SK-N-SH (cell line): ENCODE measurements around the gene AARS2. TPM values are rescaled to one million over a fixed set of nuclear protein-coding genes. Genes with fewer than 3 reads are reported as not detected.

Source experiments
- CTCF ChIA-PET: fragments of 300-600, 350-600 bp; formaldehyde crosslinking; extraction: SDS; loops from one replicate; lab custom pipeline; 2021; lab: Yijun Ruan, JAX
- POLR2A ChIA-PET: fragments of 350-600 bp; sonication (Branson Sonifier 250); formaldehyde crosslinking; extraction: SDS; loops from one replicate; lab custom pipeline; 2020; ENCODE audit warnings: antibody characterized with exemption, inconsistent platforms; lab: Yijun Ruan, JAX
- DNase-seq: peaks from one replicate; pipeline ENCODE4 v3.0.0; 2012
- H2AFZ ChIP-seq: fragments of 200-600 bp; sonication (generic); 2 replicates; pipeline ENCODE4 v1.8.1; 2016; ENCODE audit warnings: antibody characterized with exemption, mild to moderate bottlenecking, low read depth
- H3F3A ChIP-seq: fragments of 200-600 bp; sonication (generic); replicated peaks from 2 replicates; pipeline ENCODE3; 2016; ENCODE audit warnings: antibody characterized with exemption, mild to moderate bottlenecking; ENCODE audit not compliant: insufficient read depth
- H3K27ac ChIP-seq, 2 experiments: fragments of 200-500 bp in 1 of 2; fragments of 200-600 bp in 1 of 2; sonication (Bioruptor generic) in 1 of 2; sonication (generic), shearing (Covaris generic) in 1 of 2; 2 replicates each; pipeline versions ENCODE4 v1.5.1 to v1.6.1; 2014 to 2016; ENCODE audit warnings: low read depth in 2 of 2, inconsistent platforms in 1 of 2, low read length in 1 of 2, mild to moderate bottlenecking in 1 of 2, mixed read lengths in 1 of 2
- H3K27me3 ChIP-seq: fragments of 200-600 bp; sonication (generic), shearing (Covaris generic); 2 replicates; pipeline ENCODE4 v1.6.1; 2016; ENCODE audit warnings: mixed run types; ENCODE audit not compliant: insufficient read depth
- H3K36me3 ChIP-seq, 2 experiments: fragments of 200-500 bp in 1 of 2; fragments of 200-600 bp in 1 of 2; sonication (Bioruptor generic) in 1 of 2; sonication (generic) in 1 of 2; replicated peaks in 1 of 2; 2 replicates each; pipeline versions ENCODE3 to v1.5.1; 2014 to 2016; ENCODE audit warnings: low read length in 1 of 2, mild to moderate bottlenecking in 1 of 2; ENCODE audit not compliant: insufficient read depth in 2 of 2, control insufficient read depth in 1 of 2
- H3K4me1 ChIP-seq, 2 experiments: fragments of 200-500 bp in 1 of 2; fragments of 200-600 bp in 1 of 2; sonication (Bioruptor generic) in 1 of 2; sonication (generic), shearing (Covaris generic) in 1 of 2; 2 replicates each; pipeline versions ENCODE4 v1.5.1 to v1.6.1; 2014 to 2016; ENCODE audit warnings: low read depth in 1 of 2, low read length in 1 of 2, mixed run types in 1 of 2; ENCODE audit not compliant: insufficient read depth in 2 of 2, control insufficient read depth in 1 of 2
- H3K4me2 ChIP-seq: fragments of 200-600 bp; sonication (generic), shearing (Covaris generic); 2 replicates; pipeline ENCODE4 v1.6.1; 2017; ENCODE audit warnings: mixed run types
- H3K4me3 ChIP-seq, 2 experiments: fragments of 200-500 bp in 1 of 2; fragments of 200-600 bp in 1 of 2; sonication (Bioruptor generic) in 1 of 2; sonication (generic), shearing (Covaris generic) in 1 of 2; 2 replicates each; pipeline versions ENCODE4 v1.5.1 to v1.8.1; 2014 to 2016; ENCODE audit warnings: low read depth in 2 of 2, inconsistent platforms in 1 of 2, low read length in 1 of 2, mild to moderate bottlenecking in 1 of 2, mixed read lengths in 1 of 2, moderate library complexity in 1 of 2
- H3K79me2 ChIP-seq: fragments of 200-600 bp; sonication (generic); 2 replicates; pipeline ENCODE4 v1.8.1; 2017; ENCODE audit warnings: mild to moderate bottlenecking; ENCODE audit not compliant: insufficient read depth
- H3K9ac ChIP-seq: fragments of 200-600 bp; sonication (generic); 2 replicates; pipeline ENCODE4 v1.6.1; 2017; ENCODE audit warnings: mixed run types
- H3K9me2 ChIP-seq: fragments of 200-600 bp; sonication (generic); 2 replicates; pipeline ENCODE4 v1.6.1; 2017; ENCODE audit warnings: mixed run types
- H3K9me3 ChIP-seq: fragments of 200-600 bp; sonication (generic); 2 replicates; pipeline ENCODE4 v1.6.1; 2017; ENCODE audit warnings: mixed run types, mild to moderate bottlenecking, moderate library complexity
- H4K20me1 ChIP-seq: fragments of 200-600 bp; sonication (generic); 2 replicates; pipeline ENCODE4 v1.6.1; 2017; ENCODE audit warnings: mild to moderate bottlenecking, mixed run types; ENCODE audit not compliant: insufficient read depth
- CTCF ChIP-seq: fragments of 200-600 bp; sonication (generic); IDR thresholded peaks from 2 replicates; pipeline ENCODE4 v1.6.1; 2017; ENCODE audit warnings: antibody characterized with exemption, mild to moderate bottlenecking, moderate library complexity
- EP300 ChIP-seq, 2 experiments: IDR thresholded peaks; 2 replicates each; pipeline versions ENCODE4 v1.4.0 to v1.6.1; 2012; ENCODE audit warnings: borderline replicate concordance in 1 of 2, low read depth in 1 of 2, low read length in 1 of 2
- FOSL2 ChIP-seq: IDR thresholded peaks from 2 replicates; pipeline ENCODE4 v1.4.0; 2012; ENCODE audit warnings: low read depth, mild to moderate bottlenecking, moderate library complexity, borderline replicate concordance
- MEF2A ChIP-seq: IDR thresholded peaks from 2 replicates; pipeline ENCODE4 v1.4.0; 2012; ENCODE audit warnings: low read depth, borderline replicate concordance
- MXI1 ChIP-seq: IDR thresholded peaks from 2 replicates; pipeline ENCODE4 v1.6.1; 2012; ENCODE audit warnings: mild to moderate bottlenecking, low read depth, low read length, improper control_type of control experiment
- NRF1 ChIP-seq: IDR thresholded peaks from 2 replicates; pipeline ENCODE4 v1.6.1; 2012; ENCODE audit warnings: low read depth, mild to moderate bottlenecking, low read length
- POLR2AphosphoS5 ChIP-seq: IDR thresholded peaks from 2 replicates; pipeline ENCODE4 v1.6.1; 2012; ENCODE audit warnings: low read depth, low read length
- RFX5 ChIP-seq: IDR thresholded peaks from 2 replicates; pipeline ENCODE4 v1.6.1; 2012; ENCODE audit warnings: mild to moderate bottlenecking, improper control_type of control experiment, low read length
- SIN3A ChIP-seq: IDR thresholded peaks from 2 replicates; pipeline ENCODE4 v1.6.1; 2012; ENCODE audit warnings: low read depth, mild to moderate bottlenecking, low read length, moderate library complexity, borderline replicate concordance
- SMC3 ChIP-seq: IDR thresholded peaks from 2 replicates; pipeline ENCODE4 v1.6.1; 2012; ENCODE audit warnings: low read depth, low read length, improper control_type of control experiment
- TAF1 ChIP-seq: IDR thresholded peaks from 2 replicates; pipeline ENCODE4 v1.6.1; 2012; ENCODE audit warnings: low read depth, mild to moderate bottlenecking, low read length, moderate library complexity, borderline replicate concordance
- TEAD4 ChIP-seq: IDR thresholded peaks from 2 replicates; pipeline ENCODE4 v1.4.0; 2012; ENCODE audit warnings: mild to moderate bottlenecking, borderline replicate concordance; ENCODE audit not compliant: insufficient read depth
- WGBS: methylation state at CpG from one replicate; pipeline ENCODE4 v1.1.6; 2017; ENCODE audit warnings: low lambda C conversion rate; 5-methylcytosine and 5-hydroxymethylcytosine counted together
- polyA plus RNA-seq, 3 experiments: library from polyadenylated mRNA; depleted of rRNA; stranded (reverse); fragments of >200 nt; gene quantifications; 2 replicates each; pipeline ENCODE4 v1.2.3, GENCODE V29; 2012
- TF ChIP-seq, protein P1 (sequence below): IDR thresholded peaks from 2 replicates; pipeline ENCODE4 v1.6.1; 2012; ENCODE audit warnings: mild to moderate bottlenecking, low read depth, low read length, moderate library complexity

AARS2 gene
- polyA plus RNA-seq, 1 of the 3 experiments (the other 2 are of a cell fraction), result 9.5 TPM

GRCh38 chr6:44253307-44254101 lies 59.6 kb downstream of the AARS2 start:
- no peak overlapping the region; a peak in 1 of 4 replicates for H3K4me3 ChIP-seq
- peaks cover 72% of the 10 kb centered on the region for H3F3A ChIP-seq
- ChIA-PET POLR2A (interaction anchor here (0.9 to 3.8 kb wide), 2 partner anchors 7 to 14 kb away, joined by 4 to 98 read pairs; partner anchors contain the start of gene HSP90AB1), CTCF (interaction anchor here (1.1 to 7.1 kb wide), 8 partner anchors 8 to 142 kb away, joined by 4 to 90 read pairs (median 29); partner anchors contain the start of genes HSP90AB1, NFKBIE and SPATS1)
- TF ChIP-seq CTCF, result peak; percentile 65
- no peak for TF ChIP-seq MEF2A
- no peak for TF ChIP-seq RFX5
- peak; percentile 10 for TF ChIP-seq POLR2AphosphoS5
- TF ChIP-seq TEAD4, result no peak
- TF ChIP-seq NRF1, result no peak
- TF ChIP-seq SIN3A, result no peak
- TF ChIP-seq, protein P1, sequence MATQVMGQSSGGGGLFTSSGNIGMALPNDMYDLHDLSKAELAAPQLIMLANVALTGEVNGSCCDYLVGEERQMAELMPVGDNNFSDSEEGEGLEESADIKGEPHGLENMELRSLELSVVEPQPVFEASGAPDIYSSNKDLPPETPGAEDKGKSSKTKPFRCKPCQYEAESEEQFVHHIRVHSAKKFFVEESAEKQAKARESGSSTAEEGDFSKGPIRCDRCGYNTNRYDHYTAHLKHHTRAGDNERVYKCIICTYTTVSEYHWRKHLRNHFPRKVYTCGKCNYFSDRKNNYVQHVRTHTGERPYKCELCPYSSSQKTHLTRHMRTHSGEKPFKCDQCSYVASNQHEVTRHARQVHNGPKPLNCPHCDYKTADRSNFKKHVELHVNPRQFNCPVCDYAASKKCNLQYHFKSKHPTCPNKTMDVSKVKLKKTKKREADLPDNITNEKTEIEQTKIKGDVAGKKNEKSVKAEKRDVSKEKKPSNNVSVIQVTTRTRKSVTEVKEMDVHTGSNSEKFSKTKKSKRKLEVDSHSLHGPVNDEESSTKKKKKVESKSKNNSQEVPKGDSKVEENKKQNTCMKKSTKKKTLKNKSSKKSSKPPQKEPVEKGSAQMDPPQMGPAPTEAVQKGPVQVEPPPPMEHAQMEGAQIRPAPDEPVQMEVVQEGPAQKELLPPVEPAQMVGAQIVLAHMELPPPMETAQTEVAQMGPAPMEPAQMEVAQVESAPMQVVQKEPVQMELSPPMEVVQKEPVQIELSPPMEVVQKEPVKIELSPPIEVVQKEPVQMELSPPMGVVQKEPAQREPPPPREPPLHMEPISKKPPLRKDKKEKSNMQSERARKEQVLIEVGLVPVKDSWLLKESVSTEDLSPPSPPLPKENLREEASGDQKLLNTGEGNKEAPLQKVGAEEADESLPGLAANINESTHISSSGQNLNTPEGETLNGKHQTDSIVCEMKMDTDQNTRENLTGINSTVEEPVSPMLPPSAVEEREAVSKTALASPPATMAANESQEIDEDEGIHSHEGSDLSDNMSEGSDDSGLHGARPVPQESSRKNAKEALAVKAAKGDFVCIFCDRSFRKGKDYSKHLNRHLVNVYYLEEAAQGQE, result no peak
- TF ChIP-seq MXI1, result no peak
- TF ChIP-seq TAF1, result no peak
- no peak for TF ChIP-seq FOSL2
- TF ChIP-seq SMC3, result no peak
- TF ChIP-seq EP300 (IDR thresholded peaks at IDR 0.05; ENCODE audit: borderline replicate concordance in 1 of 2, low read depth in 1 of 2, low read length in 1 of 2), result no peak
- H3K4me2 ChIP-seq, result no peak overlapping the region
- H3K36me3 ChIP-seq, result peaks cover 62 to 69% of the 10 kb centered on the region in 2 experiments
- H3K27me3 ChIP-seq, result no peaks in the 10 kb centered on the region
- H2AFZ ChIP-seq, result no peak overlapping the region
- no peaks in the 10 kb centered on the region for H3K9me2 ChIP-seq
- H3K9ac ChIP-seq, result no peak overlapping the region
- WGBS, result 48% methylated on average over 8 of the region's 10 CpGs
- H3K9me3 ChIP-seq, result no peaks in the 10 kb centered on the region
- no peak for DNase-seq
- H4K20me1 ChIP-seq, result peaks cover 82% of the 10 kb centered on the region
- no peak overlapping the region; a peak in 1 of 4 replicates for H3K27ac ChIP-seq
- peaks cover 13 to 52% of the 10 kb centered on the region in 2 experiments; a peak in 3 of 4 replicates for H3K4me1 ChIP-seq
- peaks cover 80% of the 10 kb centered on the region for H3K79me2 ChIP-seq
